ENCODE data around the gene CDH20.

The CDH20 gene

DNA sequence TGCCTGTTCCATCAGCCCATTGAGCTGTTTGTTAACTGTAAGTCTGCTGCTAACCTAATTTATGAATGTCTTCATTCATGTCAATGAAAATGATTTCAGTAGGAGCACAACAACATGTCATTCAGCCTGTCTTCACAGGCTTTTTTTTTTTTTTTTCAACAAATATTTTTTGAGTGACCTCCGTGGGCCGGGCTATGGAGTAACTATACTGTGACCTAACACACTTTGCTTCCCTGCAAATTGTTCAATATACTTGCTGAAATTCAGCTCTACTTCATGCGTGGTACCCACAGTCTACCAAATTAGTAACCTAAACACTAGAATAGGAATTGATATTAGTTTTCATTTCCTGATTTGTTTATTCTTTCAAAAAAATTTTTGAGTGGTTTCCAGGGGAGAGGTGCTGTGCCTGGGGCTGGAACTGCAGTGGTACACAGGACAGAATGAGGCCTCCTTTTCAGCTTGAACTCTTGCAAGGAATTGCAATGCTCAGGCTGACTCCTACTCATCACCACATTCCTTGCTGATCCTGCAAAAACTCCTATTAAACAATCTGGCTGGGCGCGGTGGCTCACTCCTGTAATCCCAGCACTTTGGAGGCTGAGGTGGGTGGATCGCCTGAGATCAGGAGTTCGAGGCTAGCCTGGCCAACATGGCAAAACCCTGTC, 87.1 kb downstream of the CDH20 start:
- H3K4me3 ChIP-seq (ENCODE audit: low read depth, low read length), result no peak overlapping the region
- TF ChIP-seq CTCF (IDR thresholded peaks at IDR 0.05; ENCODE audit: low read depth, low read length, missing control alignments), result no peak
- DNase-seq (ENCODE audit: low read depth), result no peak

DNA sequence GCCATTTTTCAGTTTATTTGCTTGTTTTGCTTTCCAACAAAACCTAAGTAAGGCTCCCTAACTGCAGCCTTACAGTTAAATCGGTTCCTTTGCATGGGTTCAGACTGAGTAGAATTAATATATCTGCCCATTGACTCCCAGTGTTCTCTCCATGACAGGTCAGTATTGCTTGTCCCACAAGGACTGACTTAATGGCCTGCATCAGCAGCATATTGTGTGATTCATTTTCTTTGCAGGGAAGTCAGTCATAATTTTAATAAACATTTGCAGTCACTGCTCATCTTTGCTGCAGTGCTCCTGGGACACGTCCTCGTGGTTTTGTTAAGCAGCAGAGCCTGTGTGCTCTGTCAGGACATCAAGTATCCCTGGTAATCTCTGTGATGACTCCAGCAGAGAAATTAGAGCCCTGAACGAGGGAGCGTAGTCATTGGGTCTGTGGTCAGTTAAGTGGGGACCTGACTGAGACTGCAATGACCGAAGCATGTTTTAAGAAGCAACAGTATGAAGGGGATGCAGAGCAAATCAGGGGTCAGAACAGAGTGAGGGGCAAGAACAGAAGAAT, 93.3 kb downstream of the CDH20 start:
- TF ChIP-seq CTCF (IDR thresholded peaks at IDR 0.05; ENCODE audit: low read depth, low read length, missing control alignments), result no peak
- H3K4me3 ChIP-seq (ENCODE audit: low read depth, low read length), result no peak overlapping the region
- no peak for DNase-seq (ENCODE audit: low read depth)

DNA sequence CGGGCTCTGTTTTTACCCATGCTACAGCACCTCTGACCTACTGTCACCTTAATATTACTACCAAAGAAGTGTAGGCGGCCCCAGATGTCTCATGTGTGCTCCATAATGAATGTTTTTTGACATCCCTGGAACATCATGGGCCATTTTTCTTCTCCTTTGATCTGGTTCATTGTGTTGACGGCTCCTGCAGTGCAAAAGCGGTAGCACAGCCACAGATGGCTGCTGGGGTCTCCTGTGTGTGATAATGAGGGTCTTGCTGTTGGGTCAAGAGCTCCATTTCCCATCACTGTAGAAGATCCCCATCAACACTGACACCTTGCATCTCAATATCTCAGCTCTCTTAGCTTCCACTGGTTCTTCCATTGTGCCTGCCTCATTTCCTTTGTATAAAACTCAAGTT, 95.0 kb downstream of the CDH20 start:
- DNase-seq (ENCODE audit: low read depth), result no peak
- TF ChIP-seq CTCF (IDR thresholded peaks at IDR 0.05; ENCODE audit: low read depth, low read length, missing control alignments), result no peak
- H3K4me3 ChIP-seq (ENCODE audit: low read depth, low read length), result no peak overlapping the region

DNA sequence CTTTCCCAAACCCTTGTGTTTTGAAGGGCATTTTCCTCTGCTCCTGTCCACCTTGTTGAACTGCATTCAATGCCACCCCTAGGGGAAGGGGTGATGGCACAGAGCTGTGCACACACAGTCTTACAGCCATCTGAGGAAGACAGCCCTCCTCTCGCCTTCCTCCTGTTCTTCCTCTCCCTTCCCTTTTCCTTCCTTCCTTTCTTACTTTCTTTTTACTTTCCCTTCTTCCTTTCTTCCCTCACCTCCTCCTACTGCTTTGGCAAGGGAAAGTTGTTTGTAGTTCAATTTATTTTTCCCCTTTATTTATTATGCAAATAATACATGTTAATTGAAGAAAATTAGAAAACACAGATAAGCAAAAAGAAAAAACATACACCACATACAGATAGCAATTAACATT, 99.4 kb downstream of the CDH20 start:
- no peak for TF ChIP-seq CTCF (IDR thresholded peaks at IDR 0.05; ENCODE audit: low read depth, low read length, missing control alignments)
- H3K4me3 ChIP-seq (ENCODE audit: low read depth, low read length), result no peak overlapping the region
- no peak for DNase-seq (ENCODE audit: low read depth)

- no peak overlapping the region for H3K4me3 ChIP-seq (ENCODE audit: low read depth, low read length)
- DNase-seq (ENCODE audit: low read depth), result no peak
- peak; percentile 68 for TF ChIP-seq CTCF (IDR thresholded peaks at IDR 0.05; ENCODE audit: low read depth, low read length, missing control alignments)
These were observed 101.9 kb downstream of the CDH20 start for GRCh38 chr18:61435064-61435652.

GRCh38 chr18:61443081-61443725, 110.0 kb downstream of the CDH20 start:
- no peak for TF ChIP-seq CTCF (IDR thresholded peaks at IDR 0.05; ENCODE audit: low read depth, low read length, missing control alignments)
- no peak for DNase-seq (ENCODE audit: low read depth)
- no peak overlapping the region for H3K4me3 ChIP-seq (ENCODE audit: low read depth, low read length)

All from GM12864 (cell line).